ENCODE measurements around the gene TUBG2.

Gene TUBG2

GRCh38 chr17:42700586-42701289 is 41.7 kb downstream of the TUBG2 start:
- no peak for DNase-seq

GRCh38 chr17:42702446-42702845 is 43.4 kb downstream of the TUBG2 start:
- no peak for DNase-seq

GRCh38 chr17:42704490-42704836 is 45.4 kb downstream of the TUBG2 start:
- DNase-seq = no peak

- no peak for DNase-seq
These were observed 45.9 kb downstream of the TUBG2 start for GRCh38 chr17:42704837-42705494.

- no peak for DNase-seq
These were observed 47.6 kb downstream of the TUBG2 start for GRCh38 chr17:42706732-42707131.

GRCh38 chr17:42708588-42708987 is 49.5 kb downstream of the TUBG2 start:
- no peak for DNase-seq

- no peak for DNase-seq
These were observed 50.5 kb downstream of the TUBG2 start for GRCh38 chr17:42709561-42709960.
